HG03558 (cell line): Measurements from ENCODE around the gene LPCAT1.
A peak's percentile ranks its signal among the peaks of the same experiment; 100 is the strongest.

Source experiments
- ATAC-seq: cut with Tn5 transposase; IDR thresholded peaks from one replicate; pipeline ENCODE4 v1.9.1; 2021; ENCODE audit warnings: moderate number of reproducible peaks; ENCODE audit not compliant: unreplicated experiment; ENCODE audit errors: extremely low read depth

The LPCAT1 gene

DNA sequence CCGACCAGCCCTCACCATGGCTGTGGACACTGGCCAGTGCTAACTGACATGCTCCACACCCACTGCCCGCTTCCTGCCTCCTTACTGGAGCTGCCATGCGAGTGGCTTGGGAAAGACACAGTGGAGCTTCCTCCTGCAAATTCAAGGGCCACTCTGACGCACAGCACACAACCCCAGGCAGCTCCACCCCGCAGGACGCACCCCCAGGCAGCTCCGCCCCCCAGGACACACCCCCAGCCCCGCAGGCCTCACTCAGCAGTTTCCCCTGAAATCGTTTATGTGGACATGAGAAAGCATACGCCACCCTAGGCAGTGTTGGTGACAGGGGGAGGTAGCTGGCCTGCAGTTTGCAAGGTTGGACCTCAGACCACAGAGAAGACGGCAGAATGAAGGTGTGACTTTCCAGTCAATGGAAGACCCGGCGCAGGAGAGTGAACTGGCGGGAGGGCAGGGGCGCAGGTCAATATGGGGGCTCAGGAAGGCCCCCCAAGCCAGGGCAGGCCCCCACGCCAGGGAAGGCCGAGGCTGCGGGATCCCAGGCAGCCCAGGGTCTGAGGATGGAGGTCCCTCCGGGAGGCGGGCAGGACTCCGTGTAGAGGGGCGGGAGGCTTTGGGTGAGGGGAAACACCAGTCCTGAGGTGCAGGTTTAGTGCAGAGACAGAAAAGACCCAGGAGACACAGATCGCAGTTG, 21.6 kb downstream of the LPCAT1 start:
- ATAC-seq: no peak

GRCh38 chr5:1501372-1502045, 22.3 kb downstream of the LPCAT1 start:
- ATAC-seq: no peak

DNA sequence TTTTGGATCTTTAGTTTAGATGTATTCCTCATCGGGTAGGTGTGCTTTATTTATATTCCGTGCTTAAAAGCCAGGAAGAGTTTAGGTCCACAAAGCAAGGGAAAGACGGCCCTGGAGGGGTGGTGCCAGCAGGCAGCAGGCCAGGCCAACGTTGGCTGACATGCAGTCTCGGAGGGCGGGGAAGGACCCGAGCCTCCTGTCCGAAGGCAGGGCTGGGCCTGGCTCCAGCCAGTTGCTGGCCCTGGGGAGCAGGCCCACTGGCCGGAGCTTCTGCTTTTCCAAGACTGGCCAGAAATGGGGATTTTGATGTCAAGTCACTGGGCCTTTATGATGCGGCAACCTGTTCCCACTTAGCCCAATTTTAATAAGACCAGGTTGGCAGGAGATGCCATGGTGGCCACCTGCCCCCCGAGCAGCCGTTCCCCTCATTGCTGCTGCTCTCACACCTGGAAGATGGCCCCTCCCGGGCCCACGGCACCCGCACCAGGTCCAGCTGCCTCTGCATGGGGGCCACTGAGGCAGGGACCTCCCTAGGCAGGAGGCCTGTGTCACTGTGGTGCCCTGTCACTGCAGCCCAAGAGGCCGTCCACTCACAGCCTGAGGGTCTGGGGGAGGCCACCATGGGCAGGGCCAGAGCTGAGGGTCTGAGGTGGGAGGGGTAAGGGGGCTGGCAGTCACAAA, 23.2 kb downstream of the LPCAT1 start:
- ATAC-seq: no peak

GRCh38 chr5:1499851-1500250, 23.9 kb downstream of the LPCAT1 start:
- no peak for ATAC-seq

GRCh38 chr5:1498623-1499416, 24.9 kb downstream of the LPCAT1 start:
- ATAC-seq: peak; percentile 18

DNA sequence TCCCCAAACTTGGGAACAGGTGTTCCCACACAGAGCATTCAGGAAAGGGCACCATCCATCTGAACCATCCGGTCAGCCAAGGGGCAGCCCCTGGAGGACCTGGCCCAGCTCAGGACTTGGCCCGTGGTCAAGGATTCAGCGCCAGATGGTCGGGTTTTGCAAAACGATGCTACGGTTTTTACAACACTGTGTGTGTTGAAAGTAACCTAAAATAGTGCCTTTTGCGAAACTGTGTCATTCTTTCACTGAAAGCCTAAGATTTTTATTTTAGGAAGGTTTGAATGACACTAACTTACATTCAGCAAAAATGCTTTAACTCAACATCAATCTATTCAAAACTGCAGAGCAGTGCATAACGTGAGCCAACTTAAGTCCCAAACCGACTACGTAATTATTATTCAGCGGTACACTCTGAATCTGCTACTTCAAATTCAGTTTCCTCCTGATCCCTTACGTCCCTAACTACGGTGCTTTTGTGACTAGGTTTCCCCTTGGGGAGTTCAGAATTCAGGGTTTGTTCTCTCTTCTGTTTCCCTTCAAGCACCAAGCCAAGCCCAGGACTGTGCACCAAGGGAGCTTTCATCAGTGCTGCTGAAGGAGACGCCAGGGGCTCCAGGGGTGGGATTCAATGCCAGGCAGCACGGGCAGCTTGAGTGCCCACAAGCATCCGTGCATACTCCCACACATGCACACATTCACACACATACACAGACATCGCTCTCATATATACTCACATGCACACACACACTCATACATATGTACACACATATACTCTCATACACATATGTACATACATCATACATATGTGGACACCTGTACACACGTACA, 25.8 kb downstream of the LPCAT1 start:
- peak; percentile 21 for ATAC-seq

- ATAC-seq: peak; percentile 17
Observed at GRCh38 chr5:1497242-1497777, 26.4 kb downstream of the LPCAT1 start.

- ATAC-seq: no peak
Observed at GRCh38 chr5:1495525-1495897, 28.2 kb downstream of the LPCAT1 start.

- no peak for ATAC-seq
Observed at GRCh38 chr5:1494780-1495524, 28.8 kb downstream of the LPCAT1 start.

GRCh38 chr5:1493941-1494340, 29.8 kb downstream of the LPCAT1 start:
- ATAC-seq: no peak

- ATAC-seq: no peak
Observed at GRCh38 chr5:1493413-1493812, 30.3 kb downstream of the LPCAT1 start.

DNA sequence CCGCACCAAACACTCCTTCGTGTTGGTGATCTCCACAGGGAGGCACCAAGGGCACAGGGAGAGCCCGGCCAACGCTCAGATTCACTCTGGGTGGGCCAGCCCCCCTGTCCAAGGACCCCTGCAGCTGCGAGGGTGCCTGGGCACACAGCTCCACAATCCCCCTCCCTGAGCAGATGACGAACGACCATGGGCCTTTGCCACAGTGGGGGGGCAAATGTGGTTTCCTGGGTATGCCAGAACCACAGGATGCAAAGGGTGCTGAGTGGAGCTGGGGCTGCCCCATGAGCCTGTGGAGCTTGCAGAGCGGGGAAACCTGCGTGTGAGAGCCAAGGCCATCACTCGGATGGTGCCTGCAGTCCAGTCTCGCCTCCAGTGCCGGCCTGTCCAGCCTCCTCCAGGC, 31.0 kb downstream of the LPCAT1 start:
- no peak for ATAC-seq

DNA sequence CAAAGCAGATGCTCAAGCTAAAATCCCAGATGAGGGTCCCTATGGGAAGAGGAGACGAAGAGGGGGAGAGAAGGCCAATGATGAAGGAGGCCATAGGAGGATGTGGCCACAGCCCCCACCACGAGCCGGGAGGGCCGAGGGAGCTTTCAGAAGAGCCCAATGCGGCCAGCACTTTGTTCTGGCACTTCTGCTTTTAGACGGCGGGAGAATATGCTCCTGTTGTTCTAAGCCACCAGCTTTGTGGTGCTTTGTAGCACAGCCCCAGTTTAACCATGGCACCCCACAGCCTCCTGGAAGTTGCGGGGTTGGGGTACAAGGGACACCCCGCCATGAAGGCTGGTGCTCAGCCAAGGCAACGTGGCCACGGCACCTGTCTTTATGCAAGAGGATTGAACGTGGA, 33.4 kb downstream of the LPCAT1 start:
- no peak for ATAC-seq

DNA sequence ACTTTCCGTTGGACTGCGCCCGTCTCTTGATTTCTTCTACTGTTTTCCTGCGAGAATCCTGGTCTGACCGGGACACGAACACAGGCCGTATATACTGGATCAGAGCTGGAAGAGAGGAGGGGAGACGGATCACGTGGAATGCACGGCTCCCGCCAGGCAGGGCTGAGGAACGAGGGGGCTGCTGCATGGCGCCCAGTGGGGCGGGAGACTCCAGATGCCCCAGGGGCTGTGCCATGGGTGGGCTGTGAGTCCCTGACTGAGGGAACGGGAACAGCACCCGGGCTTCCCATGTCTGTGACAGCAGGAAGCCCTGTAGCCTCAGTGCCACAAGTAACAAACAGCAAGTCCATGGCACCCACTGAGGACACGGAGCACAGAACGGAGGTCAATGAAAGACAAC, 34.0 kb downstream of the LPCAT1 start:
- ATAC-seq: no peak

- peak; percentile 30 for ATAC-seq
Observed at GRCh38 chr5:1488882-1489680, 34.7 kb downstream of the LPCAT1 start.

GRCh38 chr5:1487079-1487764, 36.5 kb downstream of the LPCAT1 start:
- ATAC-seq: no peak

DNA sequence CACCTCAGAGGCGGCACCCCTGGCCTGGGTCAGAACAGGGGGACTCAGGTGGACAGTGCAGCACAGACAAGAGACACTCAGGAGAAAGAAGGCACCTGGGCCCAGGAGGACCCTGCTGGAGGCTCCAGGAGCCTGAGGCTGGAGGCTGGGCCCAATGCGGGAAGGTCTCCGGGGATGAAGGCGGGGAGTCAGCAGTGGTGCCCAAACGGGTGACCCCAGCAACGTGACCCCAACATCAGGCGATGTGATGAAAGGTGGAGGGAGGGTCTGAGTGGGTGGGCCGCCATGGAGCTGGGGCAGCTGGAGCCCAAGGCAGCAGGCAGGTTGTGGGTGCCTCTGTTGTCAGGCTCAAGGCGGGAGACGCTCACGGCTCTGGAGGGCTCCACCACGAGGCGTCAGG, 37.5 kb downstream of the LPCAT1 start:
- no peak for ATAC-seq
